ENCODE measurements around the gene LARGE1.
"Not testable (repeated sequence)": the region's sequence is repeated elsewhere in the genome, so short reads cannot be mapped to it uniquely, and the experiment has no call there.

LARGE1 gene

GRCh38 chr22:33418484-33418883 lies 501.8 kb downstream of the LARGE1 start:
- DNase-seq (ENCODE audit: low spot score): no peak

- DNase-seq (ENCODE audit: low spot score): no peak
Observed at GRCh38 chr22:33415401-33415800, 504.9 kb downstream of the LARGE1 start.

- DNase-seq (ENCODE audit: low spot score): no peak
Observed at GRCh38 chr22:33409079-33409478, 511.2 kb downstream of the LARGE1 start.

GRCh38 chr22:33405194-33405593 lies 515.1 kb downstream of the LARGE1 start:
- DNase-seq (ENCODE audit: low spot score): no peak

GRCh38 chr22:33404723-33405122 lies 515.6 kb downstream of the LARGE1 start:
- DNase-seq (ENCODE audit: low spot score): no peak

- DNase-seq (ENCODE audit: low spot score): no peak
Observed at GRCh38 chr22:33402325-33402724, 518.0 kb downstream of the LARGE1 start.

GRCh38 chr22:33401291-33401690 lies 519.0 kb downstream of the LARGE1 start:
- DNase-seq (ENCODE audit: low spot score): no peak

- DNase-seq (ENCODE audit: low spot score): no peak
Observed at GRCh38 chr22:33400891-33401290, 519.4 kb downstream of the LARGE1 start.

- DNase-seq (ENCODE audit: low spot score): no peak
Observed at GRCh38 chr22:33400061-33400840, 520.0 kb downstream of the LARGE1 start.

- DNase-seq (ENCODE audit: low spot score): no peak
Observed at GRCh38 chr22:33397381-33397907, 522.8 kb downstream of the LARGE1 start.

- DNase-seq (ENCODE audit: low spot score): no peak
Observed at GRCh38 chr22:33393432-33393831, 526.8 kb downstream of the LARGE1 start.

- DNase-seq (ENCODE audit: low spot score): no peak
Observed at GRCh38 chr22:33391298-33391697, 529.0 kb downstream of the LARGE1 start.

GRCh38 chr22:33389936-33390335 lies 530.3 kb downstream of the LARGE1 start:
- no peak for DNase-seq (ENCODE audit: low spot score)

- no peak for DNase-seq (ENCODE audit: low spot score)
Observed at GRCh38 chr22:33386270-33386669, 534.0 kb downstream of the LARGE1 start.

- no peak for DNase-seq (ENCODE audit: low spot score)
Observed at GRCh38 chr22:33385611-33386010, 534.7 kb downstream of the LARGE1 start.

GRCh38 chr22:33382436-33382835 lies 537.8 kb downstream of the LARGE1 start:
- no peak for DNase-seq (ENCODE audit: low spot score)

- DNase-seq (ENCODE audit: low spot score): no peak
Observed at GRCh38 chr22:33381531-33382406, 538.5 kb downstream of the LARGE1 start.

- no peak for DNase-seq (ENCODE audit: low spot score)
Observed at GRCh38 chr22:33380789-33381530, 539.3 kb downstream of the LARGE1 start.

GRCh38 chr22:33379836-33380235 lies 540.4 kb downstream of the LARGE1 start:
- no peak for DNase-seq (ENCODE audit: low spot score)

GRCh38 chr22:33372875-33373274 lies 547.4 kb downstream of the LARGE1 start:
- DNase-seq (ENCODE audit: low spot score): no peak

GRCh38 chr22:33363256-33363655 lies 557.0 kb downstream of the LARGE1 start:
- DNase-seq (ENCODE audit: low spot score): not testable (repeated sequence)

- no peak for DNase-seq (ENCODE audit: low spot score)
Observed at GRCh38 chr22:33362702-33363101, 557.6 kb downstream of the LARGE1 start.
